CD4-positive, alpha-beta T cell treated with Interleukin-15 for 1 hour (primary cell): ENCODE data around the gene CCBE1.

Source experiments
- DNase-seq: peaks from one replicate; pipeline ENCODE4 v3.0.0-alpha.2; 2020

CCBE1 gene

DNA sequence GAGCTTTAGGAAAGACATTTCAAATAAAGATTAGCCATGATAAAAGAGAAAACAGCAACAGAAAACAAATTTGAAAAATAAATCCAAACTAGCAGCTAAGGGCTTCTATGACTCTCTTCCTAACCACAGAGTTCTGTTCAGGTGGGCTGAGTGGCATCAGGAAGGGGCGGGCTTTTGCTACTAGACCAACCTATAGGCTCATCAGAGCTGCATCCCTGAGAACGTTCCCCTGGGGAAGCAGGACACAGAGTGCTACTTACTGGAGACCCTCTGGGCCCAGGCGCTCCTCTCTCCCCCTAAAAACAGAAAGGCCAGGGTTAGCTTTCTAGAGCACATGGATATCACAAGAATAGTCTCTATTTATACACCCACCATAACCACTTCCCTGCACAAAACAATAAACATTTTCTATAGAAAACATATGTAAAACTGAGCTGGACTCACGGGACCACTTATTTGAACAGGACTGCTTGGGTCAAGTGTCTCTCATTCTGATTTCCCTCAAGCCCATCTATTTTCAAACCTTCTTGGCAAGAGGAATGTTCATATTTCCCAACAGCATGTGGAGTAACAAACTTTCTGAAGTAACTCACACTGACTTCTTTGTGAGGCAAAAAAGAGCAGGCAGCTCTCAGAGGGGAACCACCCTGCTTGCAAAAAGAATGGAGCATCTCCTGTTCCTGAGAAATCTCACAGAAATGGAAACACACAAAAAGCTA, 259.2 kb downstream of the CCBE1 start:
- DNase-seq = no peak

DNA sequence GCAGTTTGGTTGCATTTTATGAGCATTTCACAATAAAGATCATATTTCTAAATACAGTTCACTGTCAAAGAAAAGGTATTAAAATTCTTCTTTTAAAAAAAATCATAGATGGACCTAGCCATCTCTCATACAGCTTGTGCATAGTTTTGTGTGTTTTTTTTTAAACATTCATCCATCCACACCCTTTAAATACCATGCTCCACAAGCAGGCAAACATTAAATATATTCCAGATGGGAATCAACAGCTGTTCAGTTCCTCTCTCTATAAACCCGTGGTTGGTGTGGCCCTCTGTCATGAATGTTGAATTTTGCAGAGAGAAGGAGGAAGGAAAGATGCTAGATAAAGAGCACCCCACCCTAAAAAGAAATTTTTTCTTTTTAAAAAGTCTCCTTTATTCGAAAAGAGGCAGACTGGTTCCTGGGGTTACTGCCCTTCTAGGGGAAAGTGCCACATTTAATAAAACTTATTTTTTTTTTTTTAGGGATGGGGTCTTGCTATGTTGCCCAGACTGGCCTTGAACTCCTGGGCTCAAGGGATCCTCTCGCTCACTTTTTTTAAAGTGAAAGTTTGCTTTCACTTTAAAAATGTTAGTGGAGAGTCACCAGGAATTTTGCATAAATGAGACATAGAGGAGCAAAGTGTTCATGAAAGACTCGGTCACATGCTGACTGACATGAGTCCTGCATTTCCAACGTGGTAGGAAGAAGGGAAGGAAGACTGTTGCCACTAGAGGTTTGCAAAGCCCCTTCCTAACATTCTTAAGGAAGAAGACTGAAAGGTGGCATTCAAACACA, 264.2 kb downstream of the CCBE1 start:
- DNase-seq = no peak

DNA sequence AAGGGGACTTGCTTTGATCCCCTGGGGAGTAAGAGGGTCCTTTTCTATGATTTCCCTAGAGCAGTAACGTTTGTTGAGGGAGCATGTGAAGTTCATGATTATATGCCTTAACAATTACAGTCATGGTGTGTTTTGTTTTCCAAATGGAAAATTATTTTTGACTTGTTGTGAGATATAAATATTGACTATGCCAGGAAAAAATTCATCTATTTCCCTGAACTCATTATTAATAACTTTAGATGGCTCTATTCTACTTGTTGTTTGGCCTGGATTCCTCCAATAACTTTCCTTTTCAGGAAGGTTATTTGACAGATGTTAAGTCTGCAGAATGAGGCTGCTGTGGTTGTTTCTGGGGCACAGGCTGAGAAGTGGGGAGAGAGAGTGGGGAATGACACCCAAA, 266.1 kb downstream of the CCBE1 start:
- DNase-seq = no peak

DNA sequence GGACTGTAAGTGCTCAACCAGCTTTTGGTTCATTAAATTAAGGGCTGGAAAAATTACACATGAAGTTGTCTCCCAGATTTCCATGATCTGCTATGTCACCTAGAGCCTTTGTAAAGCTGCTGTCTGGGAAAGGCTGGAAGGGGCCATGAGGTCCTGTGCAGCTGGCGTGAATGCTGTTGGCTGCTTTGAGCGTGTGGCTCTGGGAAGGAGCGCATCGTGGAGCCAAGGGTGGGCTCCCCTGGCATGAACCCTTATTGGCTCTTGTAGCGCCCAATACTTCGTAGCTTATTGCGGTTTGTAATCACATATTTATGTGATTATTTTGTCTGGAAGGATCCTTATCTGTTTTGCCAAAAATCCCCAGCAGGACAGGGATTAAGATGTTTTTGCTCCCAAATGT, 267.6 kb downstream of the CCBE1 start:
- DNase-seq = no peak

DNA sequence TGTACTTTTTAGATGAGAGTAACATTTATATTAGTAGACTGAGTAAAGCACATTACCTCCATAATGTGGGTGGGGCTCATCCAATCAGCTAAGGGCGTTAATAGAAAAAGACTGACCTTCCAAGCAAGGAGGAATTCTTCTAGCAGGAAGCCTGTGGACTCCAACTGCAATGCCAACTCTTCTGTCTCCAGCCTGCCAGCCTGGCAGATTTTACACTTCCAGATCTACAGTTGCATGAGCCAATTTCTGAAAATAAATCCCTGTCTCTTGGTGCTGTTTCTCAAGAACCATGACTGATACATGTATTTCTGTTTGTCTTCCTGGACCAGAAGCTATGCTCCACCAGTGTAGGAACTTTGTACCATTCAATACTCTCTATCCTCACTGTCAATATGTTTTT, 269.2 kb downstream of the CCBE1 start:
- DNase-seq = no peak

DNA sequence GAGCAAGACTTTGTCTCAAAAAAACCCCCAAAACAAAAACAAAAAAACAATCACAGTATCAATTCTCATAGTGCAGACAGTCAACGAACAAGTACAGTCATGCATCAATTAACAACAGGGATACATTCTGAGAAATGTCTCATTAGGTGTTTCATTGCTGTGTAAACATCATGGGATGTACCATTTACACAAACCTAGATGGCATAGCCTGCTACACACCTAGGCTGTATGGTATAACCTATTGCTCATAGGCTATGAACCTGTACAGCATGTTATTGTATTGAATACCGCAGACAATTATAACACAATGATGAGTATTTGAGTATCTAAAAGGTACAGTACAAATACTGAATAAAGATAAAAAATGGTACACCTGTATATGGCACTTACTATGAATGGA, 270.4 kb downstream of the CCBE1 start:
- no peak for DNase-seq

DNA sequence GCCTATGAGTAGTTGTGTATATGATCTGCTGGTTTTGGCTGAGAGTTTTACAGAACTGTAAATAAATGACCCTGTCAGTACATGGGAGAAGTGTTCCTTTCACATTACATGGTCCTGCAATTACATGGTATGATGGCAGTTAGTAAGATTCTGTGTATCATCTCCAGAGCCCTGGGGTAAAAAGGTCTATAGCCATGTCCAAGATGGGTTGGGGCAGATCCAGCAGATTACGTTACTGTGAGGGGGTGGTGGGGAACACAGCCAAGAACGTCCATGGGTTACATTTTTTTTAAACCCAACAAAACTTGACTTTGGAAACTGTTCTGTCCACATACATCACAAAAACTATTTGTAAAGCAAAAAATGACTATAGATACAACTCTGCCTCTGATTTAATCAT, 274.0 kb downstream of the CCBE1 start:
- no peak for DNase-seq

DNA sequence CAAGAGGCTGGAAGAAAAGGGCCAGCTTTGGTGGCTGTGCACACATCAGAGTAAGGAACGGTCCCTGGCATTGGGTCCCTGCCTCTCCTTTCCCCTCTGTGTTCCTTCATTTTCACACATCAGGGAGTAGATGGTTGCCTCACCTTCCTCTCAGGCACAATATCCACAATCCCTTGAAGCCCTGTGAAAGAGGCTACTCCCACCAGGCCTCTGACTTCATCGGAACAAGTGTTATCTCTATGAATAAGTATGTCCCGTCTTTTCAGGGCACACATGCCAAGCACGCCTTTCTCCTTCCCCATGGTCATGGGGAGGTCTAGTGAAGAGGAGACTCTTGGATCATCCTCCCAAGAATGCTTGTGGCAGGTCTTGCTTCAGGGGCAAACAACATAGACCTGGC, 277.0 kb downstream of the CCBE1 start:
- no peak for DNase-seq

DNA sequence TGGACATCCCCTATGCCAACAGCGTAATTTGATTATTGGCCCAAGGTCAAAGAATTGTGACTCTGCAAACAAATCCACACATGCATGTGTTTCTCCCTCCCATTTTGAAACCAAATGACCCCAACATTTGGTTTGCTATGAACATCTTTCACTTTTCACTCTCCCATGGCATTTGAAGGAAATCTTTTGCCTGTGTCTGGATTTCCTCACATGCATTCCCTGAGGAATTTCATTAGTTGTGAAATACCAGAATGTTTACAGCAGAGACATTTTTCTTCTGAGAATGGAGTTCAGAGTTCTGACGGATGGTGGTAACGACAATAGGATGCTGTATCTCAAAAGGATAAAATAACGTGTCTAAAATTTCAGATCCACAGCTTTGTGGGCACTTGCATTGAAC, 277.8 kb downstream of the CCBE1 start:
- no peak for DNase-seq

DNA sequence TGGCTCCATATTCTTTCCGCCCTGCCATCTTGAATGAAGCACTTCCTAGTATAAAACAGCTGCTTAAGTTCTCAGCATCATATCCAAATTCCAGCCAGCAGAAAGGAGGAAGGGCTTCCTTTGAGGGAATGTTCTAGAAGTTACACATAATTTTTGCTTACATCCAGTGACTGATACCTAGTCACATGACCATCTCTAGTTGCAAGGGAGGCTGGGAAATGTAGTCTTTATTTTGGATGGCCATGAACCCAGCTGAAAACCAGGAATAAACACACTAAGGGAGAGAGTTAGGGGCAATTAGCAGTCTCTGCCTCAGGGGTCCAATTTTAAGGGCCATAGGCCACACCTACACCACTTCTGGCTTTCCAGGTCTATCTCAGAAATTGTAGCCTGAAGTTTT, 280.4 kb downstream of the CCBE1 start:
- DNase-seq = no peak

DNA sequence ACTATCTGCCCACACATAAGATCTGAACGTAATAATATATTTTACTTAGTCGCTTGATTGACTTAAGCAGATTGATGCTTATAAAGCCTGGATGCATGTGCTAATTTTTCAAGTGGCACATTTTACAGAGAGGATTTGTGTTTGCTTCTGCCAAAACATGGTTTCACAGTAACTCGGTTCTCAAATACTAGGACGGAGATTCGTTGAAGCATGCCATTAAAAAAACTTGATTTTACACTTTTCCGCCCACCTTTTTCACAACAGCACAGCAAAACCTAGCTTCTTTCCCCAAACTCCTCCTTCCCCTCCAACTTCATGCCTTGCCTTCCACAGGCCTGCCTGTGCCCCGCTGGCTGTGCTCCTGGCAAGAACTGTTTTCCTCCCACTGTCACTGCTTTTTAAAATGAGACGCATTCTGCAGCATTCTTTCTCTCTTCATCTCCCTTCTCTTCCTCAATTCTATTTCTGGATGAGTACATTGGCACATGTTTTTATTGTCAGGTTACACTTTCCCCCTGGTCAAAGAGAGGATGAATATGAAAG, 283.0 kb downstream of the CCBE1 start:
- DNase-seq = no peak

DNA sequence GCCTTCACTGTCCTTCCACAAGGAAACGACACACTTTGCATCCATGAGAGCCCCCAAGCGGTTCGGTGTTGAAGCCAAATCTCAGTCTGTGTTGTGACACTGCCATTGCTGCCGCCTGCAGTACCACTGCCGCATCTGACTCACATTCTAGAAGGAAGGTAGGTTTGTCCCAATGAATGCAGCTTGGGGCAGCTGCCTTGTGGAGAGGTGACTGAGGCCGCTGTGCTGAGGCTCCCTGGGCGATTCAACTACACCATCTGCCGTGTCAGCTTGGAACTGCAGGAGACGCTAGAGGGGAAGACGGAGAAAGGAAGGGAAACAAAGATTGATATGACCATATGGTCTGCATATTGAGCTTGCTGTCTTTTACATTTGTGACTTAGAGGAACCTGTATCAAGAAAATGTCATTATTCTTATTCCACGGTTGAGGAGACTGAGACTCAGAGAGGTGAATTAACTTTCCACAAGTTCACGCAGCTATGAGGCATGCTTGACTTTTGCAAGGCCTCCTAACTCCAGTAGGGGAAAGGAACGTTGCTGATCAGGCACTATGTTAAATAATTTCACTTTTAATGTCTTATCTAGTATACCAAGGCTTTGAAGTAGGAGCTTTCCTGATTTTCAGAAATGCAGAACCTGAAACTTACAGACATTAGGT, 294.7 kb downstream of the CCBE1 start:
- peak; percentile 60 for DNase-seq

DNA sequence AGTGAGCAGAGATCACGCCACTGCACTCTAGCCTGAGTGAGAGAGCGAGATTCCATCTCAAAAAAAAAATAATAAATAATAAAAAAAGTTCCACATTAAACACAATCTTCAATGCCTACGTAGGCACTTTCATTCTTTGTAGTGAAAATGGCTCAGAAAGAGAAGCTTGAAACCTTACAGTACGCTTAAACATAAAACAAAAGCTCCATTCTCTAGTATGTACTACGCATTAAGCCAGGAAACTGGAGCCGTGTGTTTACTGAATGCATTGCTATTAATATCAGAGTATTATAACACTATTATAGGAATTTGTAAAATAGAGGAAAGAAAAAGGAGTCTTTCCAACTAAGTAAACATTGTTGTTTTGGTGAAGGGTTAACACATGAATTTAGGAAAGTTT, 296.8 kb downstream of the CCBE1 start:
- DNase-seq = no peak

DNA sequence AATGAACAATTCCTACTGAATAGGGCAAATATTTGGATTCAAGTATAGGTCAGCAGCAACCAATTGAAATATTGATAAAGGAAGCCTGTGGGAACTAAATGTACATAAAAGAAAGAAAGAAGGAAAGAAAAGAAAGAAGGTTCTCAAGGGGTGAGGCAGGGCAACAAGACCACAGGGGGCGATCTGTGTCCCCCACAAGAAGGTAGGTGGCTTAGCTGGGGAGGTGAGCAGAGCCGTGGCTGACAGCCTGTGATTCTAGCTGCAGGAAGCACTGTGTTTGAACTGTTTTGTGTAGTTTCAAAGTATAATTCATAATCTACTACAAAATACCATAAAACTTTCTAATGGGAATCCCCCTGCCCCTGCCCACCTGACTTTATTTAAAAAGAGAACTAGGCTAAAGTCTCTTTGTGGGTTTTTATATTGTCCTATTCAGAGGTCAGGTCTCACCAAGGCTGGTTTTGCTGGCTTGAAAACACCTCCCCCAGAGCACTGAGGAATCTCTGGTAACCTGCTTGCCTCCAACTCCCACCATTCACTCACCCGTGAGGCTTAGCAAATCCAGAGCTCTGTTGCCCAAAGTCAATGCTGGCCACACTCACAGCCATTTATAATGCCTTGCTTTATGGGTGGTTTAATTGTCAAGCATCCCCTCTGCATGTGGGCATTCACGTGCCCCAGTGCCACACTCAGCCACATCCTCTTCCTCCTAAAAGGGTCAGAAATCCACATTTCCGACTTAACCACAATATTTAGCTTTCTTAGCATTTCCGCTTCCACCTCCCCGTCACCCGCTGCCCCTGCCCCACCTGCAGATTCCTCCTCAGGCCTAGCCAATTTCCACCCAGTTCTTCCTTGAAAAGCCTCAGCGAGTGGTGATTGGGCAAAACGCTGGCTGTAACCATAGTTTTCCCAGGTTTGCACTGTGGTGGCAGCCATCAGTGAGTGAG, 301.7 kb downstream of the CCBE1 start:
- no peak for DNase-seq

DNA sequence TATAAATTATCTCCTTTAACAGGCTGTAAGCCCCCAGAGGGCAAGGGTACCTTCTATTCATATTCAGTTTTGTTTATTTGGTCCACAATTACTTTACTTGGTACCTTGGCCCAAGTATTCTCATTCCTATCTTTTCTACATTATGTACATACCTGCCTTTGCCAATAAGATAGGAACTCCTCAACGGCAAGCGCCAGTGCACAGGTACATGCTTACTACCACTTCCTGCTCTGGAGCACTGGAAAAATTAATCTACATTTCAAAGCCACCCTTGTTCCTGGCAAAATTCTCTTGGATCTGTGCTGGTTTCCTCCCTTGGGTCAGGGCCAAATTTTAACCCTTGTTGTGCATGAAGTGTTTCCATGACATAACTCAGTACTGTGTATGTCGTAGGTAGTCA, 303.8 kb downstream of the CCBE1 start:
- no peak for DNase-seq

DNA sequence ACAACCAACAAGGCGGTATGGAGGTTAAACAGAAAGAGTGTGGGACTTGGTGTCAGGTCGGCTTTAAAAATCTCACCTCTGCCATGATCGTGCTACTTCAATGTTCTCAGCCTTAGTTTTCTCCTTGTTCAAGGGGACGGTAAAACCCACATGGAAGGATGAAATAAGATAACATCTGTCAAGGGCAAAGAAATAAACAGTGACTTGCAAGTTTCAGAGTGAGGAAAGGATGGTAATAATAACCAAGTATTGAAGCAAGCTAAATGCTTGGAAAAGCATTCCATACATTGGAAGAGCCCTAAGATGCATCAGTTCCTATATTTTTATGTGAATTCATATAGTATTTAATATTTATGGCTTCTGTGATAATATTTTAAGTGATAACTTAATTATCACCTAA, 308.4 kb downstream of the CCBE1 start:
- no peak for DNase-seq

DNA sequence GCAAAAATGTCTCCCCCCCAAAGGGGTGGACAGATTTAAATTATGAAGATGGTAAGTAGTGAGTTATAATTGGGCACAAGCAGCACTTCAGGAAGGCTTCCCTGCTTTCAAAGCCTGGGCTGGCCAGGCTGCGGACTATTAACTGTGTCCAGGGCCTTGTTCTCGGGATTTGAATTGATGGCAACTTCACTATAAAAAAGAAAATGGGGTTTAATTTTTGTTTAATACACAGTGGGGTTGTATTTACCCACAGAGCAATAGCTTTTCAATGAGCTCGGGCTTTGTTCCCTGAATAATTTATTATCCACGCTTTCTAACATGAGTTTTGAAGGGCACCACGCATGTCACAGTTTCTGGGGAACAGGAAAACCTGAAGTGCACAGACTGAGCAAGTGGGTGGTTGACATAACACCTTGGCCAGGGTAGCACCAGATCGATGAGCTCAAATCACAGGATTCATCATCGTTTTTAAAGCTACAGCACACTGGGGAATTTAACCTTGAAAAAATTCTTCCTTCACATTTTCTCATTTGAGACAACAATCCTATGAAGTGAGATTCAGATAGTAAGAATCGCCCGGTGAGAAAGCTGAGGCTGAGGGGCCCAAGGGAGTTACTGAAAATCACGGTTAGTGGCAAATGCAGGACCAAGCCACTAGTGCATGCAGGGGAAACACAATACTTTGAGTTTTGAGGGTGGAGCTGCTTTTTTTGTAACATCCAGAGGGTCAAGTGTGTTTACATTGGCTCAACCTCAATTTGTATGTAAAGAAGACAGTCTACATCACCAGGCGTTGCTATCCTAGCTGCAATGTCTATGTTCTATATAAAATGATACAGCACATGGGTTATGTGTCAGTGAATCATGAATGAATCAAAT, 309.3 kb downstream of the CCBE1 start:
- no peak for DNase-seq

DNA sequence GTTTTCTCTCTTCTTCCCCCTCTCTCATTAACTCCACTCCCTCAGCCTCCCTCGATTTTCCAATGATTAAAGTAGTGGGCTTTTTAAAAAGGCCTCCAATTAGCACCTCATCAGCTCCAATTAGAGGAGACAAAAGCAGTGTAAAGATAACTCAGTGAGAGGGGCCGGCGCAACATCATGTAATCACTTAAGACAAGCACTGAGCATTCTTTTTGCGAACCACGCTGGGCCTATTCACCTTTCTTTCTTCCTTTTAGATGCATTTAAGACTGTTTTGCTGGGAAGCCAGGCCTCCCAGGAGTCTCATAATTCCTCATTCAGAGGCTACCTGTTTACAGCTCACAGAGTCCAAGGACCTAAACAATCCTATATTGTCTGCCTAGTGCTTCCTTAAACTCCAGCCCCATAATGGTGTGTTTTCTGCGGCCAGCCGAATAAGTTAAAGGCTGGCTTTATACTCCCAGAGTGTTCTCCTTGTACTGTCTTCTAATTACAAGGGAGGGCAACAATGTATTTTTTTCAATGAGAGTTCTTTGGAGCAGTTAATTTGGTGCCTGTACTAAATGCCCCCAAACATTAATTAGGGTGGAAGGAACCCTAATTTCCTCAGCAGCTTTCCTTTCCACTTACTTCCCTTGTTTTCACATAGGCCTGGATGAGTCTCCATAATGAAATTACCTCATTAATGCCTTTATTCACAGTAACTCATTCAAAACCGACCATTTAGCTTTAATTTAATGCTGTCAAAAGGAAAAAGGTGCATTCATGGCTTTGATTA, 310.1 kb downstream of the CCBE1 start:
- DNase-seq = no peak

DNA sequence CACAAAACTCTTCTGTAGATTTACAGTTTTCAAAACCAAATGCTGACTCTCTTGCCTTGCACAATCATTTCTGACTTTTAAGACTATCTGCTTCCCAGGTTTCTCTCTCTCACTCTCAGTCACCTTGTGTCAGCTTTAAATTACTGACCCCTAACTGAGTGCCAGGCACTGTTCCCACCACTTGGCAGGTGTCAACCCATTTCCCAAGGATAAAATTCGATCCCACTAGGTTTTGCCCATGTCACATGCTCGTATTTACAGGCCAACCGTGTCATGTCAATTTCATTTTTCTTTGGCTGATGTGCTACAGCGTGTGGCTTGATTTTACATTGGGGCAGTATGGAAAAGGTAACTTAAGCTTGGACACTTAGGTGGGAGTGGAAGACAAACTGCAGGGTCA, 312.0 kb downstream of the CCBE1 start:
- DNase-seq = no peak

DNA sequence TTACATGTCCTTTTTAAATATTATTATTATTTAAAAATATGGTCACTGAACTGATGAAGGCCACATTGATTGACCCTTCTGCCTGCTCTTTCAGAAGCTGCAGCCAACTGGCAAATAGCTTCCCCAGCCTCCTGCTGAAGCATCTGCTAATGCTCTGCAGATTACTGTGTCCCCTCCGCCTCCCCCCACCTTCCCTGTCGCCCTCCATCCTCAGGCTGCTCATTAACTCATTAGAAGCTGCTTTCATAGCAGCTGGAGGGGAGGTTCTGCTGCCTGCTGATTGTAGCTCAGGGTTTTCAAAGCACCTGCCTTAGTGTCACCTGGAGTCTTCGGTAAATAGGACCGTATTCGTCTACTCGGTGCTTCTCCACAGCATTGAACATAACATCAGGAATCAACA, 313.4 kb downstream of the CCBE1 start:
- no peak for DNase-seq

DNA sequence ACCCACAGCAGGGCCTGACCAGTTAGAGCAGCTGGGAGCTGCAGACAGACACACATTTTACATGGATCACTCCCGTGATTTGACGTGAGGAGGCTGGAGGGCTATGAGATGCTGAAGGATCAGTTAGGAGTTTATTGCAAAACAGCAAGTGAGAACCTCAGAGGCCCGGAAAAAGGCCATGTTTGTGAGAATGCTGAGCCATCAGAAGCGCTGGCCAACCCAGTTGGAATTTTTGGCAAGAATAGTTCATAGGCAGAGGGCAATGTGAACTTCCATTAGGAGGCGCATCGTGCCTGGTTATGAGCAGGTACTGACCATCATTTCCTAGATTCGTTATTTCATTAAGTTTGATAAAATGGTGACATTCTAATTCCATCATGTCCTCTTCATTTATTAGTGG, 314.8 kb downstream of the CCBE1 start:
- no peak for DNase-seq
